22Rv1 (cell line): Measurements from ENCODE around the gene ATPAF1.

Experiments used
- CTCF ChIP-seq: fragments of 450-650 bp; IDR thresholded peaks from 2 replicates; pipeline ENCODE4 v1.5.1; 2017; ENCODE audit warnings: mild to moderate bottlenecking
- ZFX ChIP-seq: fragments of 450-650 bp; IDR thresholded peaks from 2 replicates; pipeline ENCODE4 v1.6.1; 2017; ENCODE audit warnings: antibody characterized with exemption, borderline replicate concordance

GRCh38 chr1:46613661-46614603 lies 54.2 kb downstream of the ATPAF1 start:
- TF ChIP-seq CTCF (no peak), ZFX (no peak)
